ENCODE results near the gene APMAP.

GRCh38 chr20:24943196-24943595 lies 49.4 kb downstream of the APMAP start:
- TF ChIP-seq CTCF (IDR thresholded peaks at IDR 0.05) (no peak), POLR2A (IDR thresholded peaks at IDR 0.05) (no peak)

All from uterus (tissue), 2 donors.